ENCODE results near the gene NT5M. TPM values are rescaled to one million over a fixed set of nuclear protein-coding genes. Genes with fewer than 3 reads are reported as not detected.

Gene NT5M
- total RNA-seq, 1 donor from 2014 or later = 4.1 TPM

GRCh38 chr17:17386094-17386800 is 83.1 kb downstream of the NT5M start:
- TF ChIP-seq EZH2 (IDR thresholded peaks at IDR 0.05) = no peak
- no peak for TF ChIP-seq EZH2phosphoT487 (IDR thresholded peaks at IDR 0.05)
- no peak for TF ChIP-seq CTCF (IDR thresholded peaks at IDR 0.05)
- no peak overlapping the region for H3K27ac ChIP-seq
- Mint-ChIP-seq H3K27me3 (ENCODE audit: insufficient read depth, low read depth) (peaks cover 3% of the 10 kb centered on the region), H3K36me3 (no peaks in the 10 kb centered on the region), H3K4me1 (peaks cover 32% of the 10 kb centered on the region), H3K9me3 (no peaks in the 10 kb centered on the region), H3K27ac (peak overlapping the region; percentile 84), H3K4me3 (no peak overlapping the region)
- no peaks in the 10 kb centered on the region for H3F3A ChIP-seq (ENCODE audit: low read depth)
- no peak overlapping the region for H3K4me3 ChIP-seq
- no peak overlapping the region for H3K4me2 ChIP-seq
- no peak overlapping the region for H3K9ac ChIP-seq
- no peaks in the 10 kb centered on the region for H3K36me3 ChIP-seq
- no peaks in the 10 kb centered on the region for H3K79me2 ChIP-seq (ENCODE audit: low read depth)
- no peak overlapping the region for H2AFZ ChIP-seq (replicated peaks)
- no peaks in the 10 kb centered on the region for H4K20me1 ChIP-seq (ENCODE audit: low read depth)
- no peak for DNase-seq (ENCODE audit: low spot score)
- H3K9me3 ChIP-seq (ENCODE audit: low read depth) = no peaks in the 10 kb centered on the region
- peaks cover 10% of the 10 kb centered on the region for H3K4me1 ChIP-seq
- no peaks in the 10 kb centered on the region for H3K27me3 ChIP-seq

GRCh38 chr17:17387017-17387497 is 83.9 kb downstream of the NT5M start:
- no peak overlapping the region for H3K4me3 ChIP-seq
- no peaks in the 10 kb centered on the region for H3K9me3 ChIP-seq (ENCODE audit: low read depth)
- no peak for TF ChIP-seq EZH2phosphoT487 (IDR thresholded peaks at IDR 0.05)
- no peak for TF ChIP-seq CTCF (IDR thresholded peaks at IDR 0.05)
- TF ChIP-seq EZH2 (IDR thresholded peaks at IDR 0.05) = no peak
- peak overlapping the region; percentile 43 for H3K27ac Mint-ChIP-seq
- H3K4me1 Mint-ChIP-seq = peaks cover 29% of the 10 kb centered on the region
- no peaks in the 10 kb centered on the region for H4K20me1 ChIP-seq (ENCODE audit: low read depth)
- no peak overlapping the region for H3K27ac ChIP-seq
- no peaks in the 10 kb centered on the region for H3K79me2 ChIP-seq (ENCODE audit: low read depth)
- no peaks in the 10 kb centered on the region for H3K9me3 Mint-ChIP-seq
- H3F3A ChIP-seq (ENCODE audit: low read depth) = no peaks in the 10 kb centered on the region
- peaks cover 6% of the 10 kb centered on the region for H3K27me3 Mint-ChIP-seq (ENCODE audit: insufficient read depth, low read depth)
- H3K4me1 ChIP-seq = peaks cover 10% of the 10 kb centered on the region
- H2AFZ ChIP-seq (replicated peaks) = no peak overlapping the region
- no peak for DNase-seq (ENCODE audit: low spot score)
- no peaks in the 10 kb centered on the region for H3K36me3 Mint-ChIP-seq
- no peak overlapping the region for H3K4me3 Mint-ChIP-seq
- no peaks in the 10 kb centered on the region for H3K36me3 ChIP-seq
- H3K9ac ChIP-seq = no peak overlapping the region
- H3K4me2 ChIP-seq = no peak overlapping the region
- H3K27me3 ChIP-seq = no peaks in the 10 kb centered on the region

GRCh38 chr17:17387498-17388362 is 84.6 kb downstream of the NT5M start:
- no peak for TF ChIP-seq EZH2phosphoT487 (IDR thresholded peaks at IDR 0.05)
- TF ChIP-seq CTCF (IDR thresholded peaks at IDR 0.05) = peak; percentile 49
- H2AFZ ChIP-seq (replicated peaks) = no peak overlapping the region
- no peaks in the 10 kb centered on the region for H3K36me3 ChIP-seq
- Mint-ChIP-seq H3K4me1 (peaks cover 29% of the 10 kb centered on the region), H3K27ac (peak overlapping the region; percentile 43), H3K36me3 (no peaks in the 10 kb centered on the region), H3K27me3 (ENCODE audit: insufficient read depth, low read depth) (peaks cover 8% of the 10 kb centered on the region), H3K4me3 (no peak overlapping the region), H3K9me3 (no peaks in the 10 kb centered on the region)
- peaks cover 10% of the 10 kb centered on the region for H3K4me1 ChIP-seq
- H3K4me2 ChIP-seq = no peak overlapping the region
- H3K79me2 ChIP-seq (ENCODE audit: low read depth) = no peaks in the 10 kb centered on the region
- no peak overlapping the region for H3K4me3 ChIP-seq
- no peak overlapping the region for H3K27ac ChIP-seq
- H3K9ac ChIP-seq = no peak overlapping the region
- H3K27me3 ChIP-seq = no peaks in the 10 kb centered on the region
- no peaks in the 10 kb centered on the region for H4K20me1 ChIP-seq (ENCODE audit: low read depth)
- H3K9me3 ChIP-seq (ENCODE audit: low read depth) = no peaks in the 10 kb centered on the region
- DNase-seq (ENCODE audit: low spot score) = peak; percentile 45
- H3F3A ChIP-seq (ENCODE audit: low read depth) = no peaks in the 10 kb centered on the region
